Measurements from ENCODE around the gene SMG9.

The SMG9 gene

DNA sequence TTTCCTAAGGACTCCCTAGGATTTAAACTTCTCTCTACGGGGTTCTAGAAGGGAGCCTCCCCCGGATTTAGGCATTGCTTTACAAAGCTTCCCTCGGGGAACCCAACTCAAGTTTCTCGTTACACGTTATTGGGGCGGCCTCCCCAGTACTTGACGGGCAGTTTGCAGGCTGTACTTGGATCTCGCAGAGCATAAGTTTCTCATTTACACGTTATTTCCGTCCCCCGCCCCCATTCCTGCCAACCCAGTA, 584 bp downstream of the SMG9 start:
- DNase-seq (ENCODE audit: low read depth, low spot score): no peak

GRCh38 chr19:43752287-43752875, 2.4 kb downstream of the SMG9 start:
- no peak for DNase-seq (ENCODE audit: low read depth, low spot score)

DNA sequence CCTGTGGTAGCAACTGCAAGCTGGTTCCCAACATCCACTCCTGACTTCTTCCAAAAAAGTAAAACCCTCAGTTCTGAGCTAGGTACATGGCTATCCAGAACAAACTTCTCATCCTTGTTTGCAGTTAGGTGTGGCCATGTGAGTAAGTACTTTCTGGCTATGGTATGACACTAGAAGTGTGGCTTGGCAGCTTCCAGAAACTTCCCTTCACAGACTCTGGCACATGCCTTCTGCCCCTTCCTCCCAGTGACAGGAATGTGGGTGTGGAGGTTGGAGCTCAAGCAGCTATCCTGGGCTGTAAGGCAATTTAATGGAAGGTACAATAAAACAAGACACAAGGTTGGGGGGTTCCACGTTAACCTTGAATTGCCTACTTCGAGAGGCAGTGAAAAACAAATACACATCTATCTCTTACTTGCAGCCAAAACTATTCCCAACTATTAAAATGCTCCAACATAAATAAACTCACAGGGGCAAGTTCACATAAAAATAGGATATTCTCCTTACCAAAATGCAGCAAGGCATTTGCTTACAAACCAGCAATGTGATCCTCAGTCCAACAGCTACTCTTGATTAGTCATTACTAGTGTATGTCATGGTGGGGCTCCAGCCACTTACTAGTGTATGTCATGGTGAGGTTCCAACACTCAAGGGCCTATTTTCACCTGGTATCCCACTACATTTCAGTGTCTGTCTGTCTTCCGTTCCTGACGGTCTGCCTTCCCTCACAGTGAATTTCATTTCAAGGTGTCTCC, 3.1 kb downstream of the SMG9 start:
- no peak for DNase-seq (ENCODE audit: low read depth, low spot score)

DNA sequence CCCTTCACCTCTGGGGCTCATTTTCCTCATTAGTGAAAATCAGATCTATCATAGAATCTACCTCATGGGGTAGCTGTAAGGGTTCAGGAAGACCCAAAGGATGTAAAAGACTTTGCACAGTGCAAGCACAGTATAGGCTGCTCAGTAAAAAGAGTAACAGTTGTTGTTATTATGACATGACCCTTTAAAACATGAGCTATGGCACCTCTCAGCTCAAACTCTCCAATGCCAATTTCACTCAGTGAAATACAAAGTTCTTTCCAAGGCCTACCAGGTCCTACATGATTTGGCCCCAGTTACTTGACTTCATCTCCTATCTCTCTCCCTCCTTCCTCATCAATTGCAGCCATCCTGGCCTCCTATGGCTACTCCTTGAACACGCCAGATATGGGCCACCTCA, 4.9 kb downstream of the SMG9 start:
- DNase-seq (ENCODE audit: low read depth, low spot score): no peak

DNA sequence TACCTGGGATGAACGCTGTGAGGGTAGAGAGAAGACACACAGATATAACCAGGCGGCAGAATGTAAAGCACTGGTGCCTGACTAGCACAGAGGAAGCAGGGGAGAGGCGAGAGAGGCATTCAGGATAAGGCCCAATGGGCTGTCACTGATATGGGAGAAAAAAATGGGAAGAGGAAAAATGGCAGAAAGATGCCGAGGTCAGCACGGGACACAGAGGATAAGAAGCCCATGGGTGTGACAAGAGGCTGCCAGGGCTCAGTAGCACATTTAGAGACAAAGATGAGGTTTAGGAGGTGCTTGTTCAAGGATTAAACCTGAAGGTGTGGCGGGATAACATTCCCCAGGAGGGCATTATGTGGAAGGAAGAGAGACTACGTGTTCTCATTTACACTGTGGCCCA, 5.6 kb downstream of the SMG9 start:
- DNase-seq (ENCODE audit: low read depth, low spot score): no peak

DNA sequence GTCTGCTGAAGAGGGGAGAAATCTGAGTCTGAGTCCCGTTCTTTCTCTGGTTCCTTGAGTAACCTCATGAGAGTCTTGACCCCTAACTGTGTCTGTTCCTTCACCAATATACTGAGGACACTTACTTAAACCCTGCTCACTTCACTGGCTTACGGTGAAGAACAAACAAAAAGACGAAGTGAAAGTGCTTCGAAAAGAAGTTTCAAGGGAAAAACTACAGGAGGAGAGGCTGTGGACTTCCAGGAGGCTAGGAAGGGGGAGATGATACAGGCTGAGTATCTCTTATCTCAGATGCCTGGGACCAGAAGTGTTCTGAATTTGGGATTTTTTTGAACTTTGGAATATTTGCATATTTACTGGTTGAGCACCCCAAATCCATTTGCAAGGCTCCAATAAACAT, 6.1 kb downstream of the SMG9 start:
- DNase-seq (ENCODE audit: low read depth, low spot score): no peak

DNA sequence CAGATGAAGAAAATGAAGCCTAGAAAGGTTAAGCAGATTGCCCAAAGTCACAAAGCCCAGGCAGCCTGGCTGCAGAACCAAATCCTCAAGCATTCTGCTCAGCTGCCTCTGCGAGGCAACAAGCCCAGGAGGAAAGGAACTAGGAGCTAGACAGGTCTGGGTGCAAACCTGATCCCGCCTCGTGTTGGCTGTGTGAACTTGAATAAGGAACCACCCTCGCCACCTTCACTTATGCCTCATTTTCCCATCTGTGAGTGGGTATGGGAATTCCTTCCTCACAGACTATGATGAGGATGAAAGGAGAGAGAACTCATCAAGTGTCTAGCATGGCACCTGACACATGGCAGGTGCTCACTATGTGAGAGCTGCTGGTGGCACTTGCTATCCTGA, 6.6 kb downstream of the SMG9 start:
- no peak for DNase-seq (ENCODE audit: low read depth, low spot score)

DNA sequence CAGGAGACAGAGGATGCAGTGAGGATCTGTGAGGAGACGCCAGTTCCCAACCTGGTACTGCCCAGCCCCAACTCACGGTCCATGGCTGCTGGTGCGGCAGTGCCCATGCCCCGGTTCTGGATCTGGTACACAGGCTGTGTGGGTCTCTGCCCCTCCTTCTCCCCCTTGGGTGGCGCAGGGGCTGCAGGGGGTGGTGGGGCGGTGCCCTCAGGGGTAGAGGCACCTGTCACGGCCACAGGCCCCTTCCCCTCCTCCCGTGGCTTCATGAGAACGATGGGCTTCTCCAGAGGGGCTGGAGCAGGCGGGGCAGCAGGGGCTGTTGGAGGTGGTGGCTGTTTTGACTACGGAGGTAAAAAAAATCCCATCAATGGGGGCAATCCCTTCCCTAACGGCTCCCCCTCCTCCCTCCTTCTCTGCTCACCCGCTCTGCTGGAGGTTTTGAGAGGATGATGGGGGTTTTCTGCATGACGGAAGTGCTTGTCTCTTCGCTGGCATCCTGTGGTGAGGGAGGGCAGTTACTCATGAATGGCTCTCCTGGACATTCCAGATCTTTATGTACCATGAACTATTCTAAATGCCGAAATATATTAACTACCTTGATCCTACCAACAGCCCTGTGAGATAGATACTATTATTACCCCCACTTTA, 7.1 kb downstream of the SMG9 start:
- no peak for DNase-seq (ENCODE audit: low read depth, low spot score)

DNA sequence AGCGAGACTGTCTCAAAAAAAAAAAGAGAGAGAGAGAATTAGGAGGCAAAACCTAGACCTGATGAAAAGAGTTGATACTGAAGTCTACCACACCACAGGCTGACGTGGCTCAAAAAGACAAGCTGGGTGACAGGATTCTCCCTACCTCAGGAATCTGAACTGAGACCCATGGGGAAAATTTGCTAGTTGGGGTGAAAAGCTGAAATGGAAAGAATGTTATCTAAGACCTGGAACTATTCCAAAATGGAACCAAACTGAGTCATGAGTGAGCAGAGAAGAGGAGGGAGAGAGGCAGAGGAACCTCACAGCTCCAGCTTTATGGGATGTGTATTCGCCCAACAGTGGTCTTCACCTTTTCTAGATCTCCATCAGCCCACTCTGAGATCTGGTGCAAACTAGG, 11.7 kb downstream of the SMG9 start:
- no peak for DNase-seq (ENCODE audit: low read depth, low spot score)

- no peak for DNase-seq (ENCODE audit: low read depth, low spot score)
These were observed 13.5 kb downstream of the SMG9 start for GRCh38 chr19:43741075-43741825.

GRCh38 chr19:43739439-43740235, 15.1 kb downstream of the SMG9 start:
- no peak for DNase-seq (ENCODE audit: low read depth, low spot score)

- DNase-seq (ENCODE audit: low read depth, low spot score): no peak
These were observed 16.0 kb downstream of the SMG9 start for GRCh38 chr19:43738780-43739211.

- DNase-seq (ENCODE audit: low read depth, low spot score): no peak
These were observed 18.8 kb downstream of the SMG9 start for GRCh38 chr19:43735957-43736356.

- DNase-seq (ENCODE audit: low read depth, low spot score): no peak
These were observed 19.7 kb downstream of the SMG9 start for GRCh38 chr19:43735013-43735412.

GRCh38 chr19:43731846-43732245, 22.9 kb downstream of the SMG9 start:
- DNase-seq (ENCODE audit: low read depth, low spot score): peak; percentile 96

GRCh38 chr19:43731346-43731745, 23.4 kb downstream of the SMG9 start:
- DNase-seq (ENCODE audit: low read depth, low spot score): no peak

GRCh38 chr19:43729919-43730318, 24.8 kb downstream of the SMG9 start:
- DNase-seq (ENCODE audit: low read depth, low spot score): no peak

- no peak for DNase-seq (ENCODE audit: low read depth, low spot score)
These were observed 27.2 kb downstream of the SMG9 start for GRCh38 chr19:43727593-43727853.

GRCh38 chr19:43726736-43727592, 27.8 kb downstream of the SMG9 start:
- no peak for DNase-seq (ENCODE audit: low read depth, low spot score)

- no peak for DNase-seq (ENCODE audit: low read depth, low spot score)
These were observed 29.3 kb downstream of the SMG9 start for GRCh38 chr19:43725468-43725867.

GRCh38 chr19:43724896-43725295, 29.9 kb downstream of the SMG9 start:
- no peak for DNase-seq (ENCODE audit: low read depth, low spot score)

Data from brain pericyte (primary cell).